ENCODE measurements around the gene STK11IP.

STK11IP gene

GRCh38 chr2:219636941-219637841 lies 39.5 kb downstream of the STK11IP start:
- no peak overlapping the region for H3K27ac ChIP-seq (ENCODE audit: low read depth, low read length)
- no peaks in the 10 kb centered on the region for H3K9me3 ChIP-seq (ENCODE audit: control insufficient read depth, insufficient read depth, low read length)
- no peak overlapping the region for H3K4me3 ChIP-seq (ENCODE audit: low read depth, low read length)
- peaks cover 5% of the 10 kb centered on the region for H3K36me3 ChIP-seq (ENCODE audit: control insufficient read depth, insufficient read depth, low read length)
- no peaks in the 10 kb centered on the region; the same call in 1 of the 2 replicates for H3K4me1 ChIP-seq (ENCODE audit: control insufficient read depth, insufficient read depth, low read length)
- no peak overlapping the region for H3K9ac ChIP-seq (ENCODE audit: low read depth, low read length)
- no peaks in the 10 kb centered on the region for H3K27me3 ChIP-seq (ENCODE audit: control insufficient read depth, insufficient read depth, low read length)

- no peaks in the 10 kb centered on the region for H3K9me3 ChIP-seq (ENCODE audit: control insufficient read depth, insufficient read depth, low read length)
- peaks cover 2% of the 10 kb centered on the region; the same call in 1 of the 2 replicates for H3K27me3 ChIP-seq (ENCODE audit: control insufficient read depth, insufficient read depth, low read length)
- H3K4me1 ChIP-seq (ENCODE audit: control insufficient read depth, insufficient read depth, low read length): peaks cover 2% of the 10 kb centered on the region
- H3K36me3 ChIP-seq (ENCODE audit: control insufficient read depth, insufficient read depth, low read length): peaks cover 5% of the 10 kb centered on the region
- no peak overlapping the region for H3K27ac ChIP-seq (ENCODE audit: low read depth, low read length)
- H3K4me3 ChIP-seq (ENCODE audit: low read depth, low read length): no peak overlapping the region
- no peak overlapping the region for H3K9ac ChIP-seq (ENCODE audit: low read depth, low read length)
Measured at GRCh38 chr2:219637842-219638185, 40.2 kb downstream of the STK11IP start.

- Histone ChIP-seq H3K9me3 (ENCODE audit: control insufficient read depth, insufficient read depth, low read length) (no peaks in the 10 kb centered on the region), H3K27ac (ENCODE audit: low read depth, low read length) (no peak overlapping the region), H3K4me1 (ENCODE audit: control insufficient read depth, insufficient read depth, low read length) (peaks cover 5% of the 10 kb centered on the region), H3K4me3 (ENCODE audit: low read depth, low read length) (no peak overlapping the region), H3K27me3 (ENCODE audit: control insufficient read depth, insufficient read depth, low read length) (peaks cover 6% of the 10 kb centered on the region), H3K9ac (ENCODE audit: low read depth, low read length) (no peak overlapping the region), H3K36me3 (ENCODE audit: control insufficient read depth, insufficient read depth, low read length) (no peaks in the 10 kb centered on the region; the same call in 1 of the 2 replicates)
Measured at GRCh38 chr2:219638217-219638947, 40.7 kb downstream of the STK11IP start.

GRCh38 chr2:219638948-219639755 lies 41.5 kb downstream of the STK11IP start:
- no peaks in the 10 kb centered on the region; the same call in 1 of the 2 replicates for H3K36me3 ChIP-seq (ENCODE audit: control insufficient read depth, insufficient read depth, low read length)
- no peak overlapping the region for H3K27ac ChIP-seq (ENCODE audit: low read depth, low read length)
- H3K4me1 ChIP-seq (ENCODE audit: control insufficient read depth, insufficient read depth, low read length): peaks cover 5% of the 10 kb centered on the region
- H3K9ac ChIP-seq (ENCODE audit: low read depth, low read length): no peak overlapping the region
- H3K27me3 ChIP-seq (ENCODE audit: control insufficient read depth, insufficient read depth, low read length): peaks cover 6% of the 10 kb centered on the region
- no peaks in the 10 kb centered on the region for H3K9me3 ChIP-seq (ENCODE audit: control insufficient read depth, insufficient read depth, low read length)
- H3K4me3 ChIP-seq (ENCODE audit: low read depth, low read length): no peak overlapping the region

- no peak overlapping the region for H3K9ac ChIP-seq (ENCODE audit: low read depth, low read length)
- no peak overlapping the region for H3K27ac ChIP-seq (ENCODE audit: low read depth, low read length)
- H3K9me3 ChIP-seq (ENCODE audit: control insufficient read depth, insufficient read depth, low read length): no peaks in the 10 kb centered on the region
- peaks cover 6% of the 10 kb centered on the region for H3K27me3 ChIP-seq (ENCODE audit: control insufficient read depth, insufficient read depth, low read length)
- H3K4me3 ChIP-seq (ENCODE audit: low read depth, low read length): no peak overlapping the region
- no peaks in the 10 kb centered on the region; the same call in 1 of the 2 replicates for H3K36me3 ChIP-seq (ENCODE audit: control insufficient read depth, insufficient read depth, low read length)
- peaks cover 15% of the 10 kb centered on the region for H3K4me1 ChIP-seq (ENCODE audit: control insufficient read depth, insufficient read depth, low read length)
Measured at GRCh38 chr2:219641390-219642068, 43.9 kb downstream of the STK11IP start.

GRCh38 chr2:219642069-219642454 lies 44.4 kb downstream of the STK11IP start:
- no peaks in the 10 kb centered on the region; the same call in 1 of the 2 replicates for H3K36me3 ChIP-seq (ENCODE audit: control insufficient read depth, insufficient read depth, low read length)
- no peak overlapping the region for H3K27ac ChIP-seq (ENCODE audit: low read depth, low read length)
- peaks cover 6% of the 10 kb centered on the region for H3K27me3 ChIP-seq (ENCODE audit: control insufficient read depth, insufficient read depth, low read length)
- no peak overlapping the region for H3K4me3 ChIP-seq (ENCODE audit: low read depth, low read length)
- H3K9me3 ChIP-seq (ENCODE audit: control insufficient read depth, insufficient read depth, low read length): no peaks in the 10 kb centered on the region
- H3K4me1 ChIP-seq (ENCODE audit: control insufficient read depth, insufficient read depth, low read length): peaks cover 15% of the 10 kb centered on the region
- H3K9ac ChIP-seq (ENCODE audit: low read depth, low read length): no peak overlapping the region

GRCh38 chr2:219642465-219643083 lies 44.9 kb downstream of the STK11IP start:
- no peak overlapping the region for H3K4me3 ChIP-seq (ENCODE audit: low read depth, low read length)
- no peaks in the 10 kb centered on the region for H3K9me3 ChIP-seq (ENCODE audit: control insufficient read depth, insufficient read depth, low read length)
- H3K9ac ChIP-seq (ENCODE audit: low read depth, low read length): no peak overlapping the region
- peaks cover 15% of the 10 kb centered on the region for H3K4me1 ChIP-seq (ENCODE audit: control insufficient read depth, insufficient read depth, low read length)
- H3K27ac ChIP-seq (ENCODE audit: low read depth, low read length): no peak overlapping the region
- peaks cover 6% of the 10 kb centered on the region for H3K27me3 ChIP-seq (ENCODE audit: control insufficient read depth, insufficient read depth, low read length)
- H3K36me3 ChIP-seq (ENCODE audit: control insufficient read depth, insufficient read depth, low read length): no peaks in the 10 kb centered on the region; the same call in 1 of the 2 replicates

- H3K4me1 ChIP-seq (ENCODE audit: control insufficient read depth, insufficient read depth, low read length): peaks cover 15% of the 10 kb centered on the region
Measured at GRCh38 chr2:219643084-219643473, 45.4 kb downstream of the STK11IP start.

GRCh38 chr2:219643788-219644398 lies 46.2 kb downstream of the STK11IP start:
- peaks cover 15% of the 10 kb centered on the region for H3K4me1 ChIP-seq (ENCODE audit: control insufficient read depth, insufficient read depth, low read length)
- H3K27ac ChIP-seq (ENCODE audit: low read depth, low read length): no peak overlapping the region
- no peaks in the 10 kb centered on the region; the same call in 1 of the 2 replicates for H3K36me3 ChIP-seq (ENCODE audit: control insufficient read depth, insufficient read depth, low read length)
- H3K9ac ChIP-seq (ENCODE audit: low read depth, low read length): no peak overlapping the region
- H3K4me3 ChIP-seq (ENCODE audit: low read depth, low read length): no peak overlapping the region
- peaks cover 6% of the 10 kb centered on the region for H3K27me3 ChIP-seq (ENCODE audit: control insufficient read depth, insufficient read depth, low read length)
- no peaks in the 10 kb centered on the region for H3K9me3 ChIP-seq (ENCODE audit: control insufficient read depth, insufficient read depth, low read length)

More at GRCh38 chr2:219643084-219643473, 45.4 kb downstream of the STK11IP start:
- Histone ChIP-seq H3K9me3 (ENCODE audit: control insufficient read depth, insufficient read depth, low read length) (no peaks in the 10 kb centered on the region), H3K36me3 (ENCODE audit: control insufficient read depth, insufficient read depth, low read length) (no peaks in the 10 kb centered on the region; the same call in 1 of the 2 replicates), H3K4me3 (ENCODE audit: low read depth, low read length) (no peak overlapping the region), H3K27ac (ENCODE audit: low read depth, low read length) (no peak overlapping the region), H3K9ac (ENCODE audit: low read depth, low read length) (no peak overlapping the region), H3K27me3 (ENCODE audit: control insufficient read depth, insufficient read depth, low read length) (peaks cover 6% of the 10 kb centered on the region)
